ENCODE data around the gene DCLK1.

DNA sequence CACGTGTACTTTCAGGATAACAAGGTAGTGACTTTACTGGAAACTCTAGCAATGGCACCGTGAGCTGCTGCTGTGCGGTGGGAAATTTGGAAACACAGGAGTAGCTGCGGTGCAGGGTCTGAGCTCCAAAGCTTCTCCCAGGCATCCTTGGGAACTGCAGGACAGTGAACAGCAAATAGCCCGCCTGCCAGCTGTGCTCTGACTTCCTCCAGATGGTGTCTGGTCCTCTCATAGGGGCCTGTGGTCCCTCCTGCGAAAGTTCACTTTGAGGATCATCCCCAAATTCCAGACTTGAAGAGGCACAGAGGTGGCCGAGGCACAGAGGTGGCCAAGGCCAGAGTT is 367.4 kb downstream of the DCLK1 start:
- TF ChIP-seq, protein P1, sequence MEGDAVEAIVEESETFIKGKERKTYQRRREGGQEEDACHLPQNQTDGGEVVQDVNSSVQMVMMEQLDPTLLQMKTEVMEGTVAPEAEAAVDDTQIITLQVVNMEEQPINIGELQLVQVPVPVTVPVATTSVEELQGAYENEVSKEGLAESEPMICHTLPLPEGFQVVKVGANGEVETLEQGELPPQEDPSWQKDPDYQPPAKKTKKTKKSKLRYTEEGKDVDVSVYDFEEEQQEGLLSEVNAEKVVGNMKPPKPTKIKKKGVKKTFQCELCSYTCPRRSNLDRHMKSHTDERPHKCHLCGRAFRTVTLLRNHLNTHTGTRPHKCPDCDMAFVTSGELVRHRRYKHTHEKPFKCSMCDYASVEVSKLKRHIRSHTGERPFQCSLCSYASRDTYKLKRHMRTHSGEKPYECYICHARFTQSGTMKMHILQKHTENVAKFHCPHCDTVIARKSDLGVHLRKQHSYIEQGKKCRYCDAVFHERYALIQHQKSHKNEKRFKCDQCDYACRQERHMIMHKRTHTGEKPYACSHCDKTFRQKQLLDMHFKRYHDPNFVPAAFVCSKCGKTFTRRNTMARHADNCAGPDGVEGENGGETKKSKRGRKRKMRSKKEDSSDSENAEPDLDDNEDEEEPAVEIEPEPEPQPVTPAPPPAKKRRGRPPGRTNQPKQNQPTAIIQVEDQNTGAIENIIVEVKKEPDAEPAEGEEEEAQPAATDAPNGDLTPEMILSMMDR (IDR thresholded peaks at IDR 0.05): no peak
- TF ChIP-seq POLR2A (IDR thresholded peaks at IDR 0.05) (no peak), EP300 (IDR thresholded peaks at IDR 0.05) (no peak)
